Omental fat pad (tissue), 4 donors: ENCODE data around the gene NFATC4. TPM values are rescaled to one million over a fixed set of nuclear protein-coding genes. Genes with fewer than 3 reads are reported as not detected.

ENCODE experiments used
- ATAC-seq: fragments of 150-250 bp; one replicate; pipeline ENCODE4 v1.9.1; 2016; ENCODE audit warnings: mild to moderate bottlenecking, moderate library complexity; ENCODE audit not compliant: low FRiP score
- DNase-seq: peaks from one replicate; pipeline ENCODE4 v3.0.0-alpha.2; 2019; ENCODE audit warnings: low spot score
- total RNA-seq, 4 donors: library from RNA; depleted of rRNA; stranded (reverse); fragments of >200 nt; gene quantifications; one replicate each; pipeline ENCODE4 v1.1.0, GENCODE V29; 2016
- TF ChIP-seq, protein P1 (sequence below), 3 donors: fragments of 450-650 bp; IDR thresholded peaks; one replicate each; pipeline ENCODE4 v1.5.1; 2016 to 2017; ENCODE audit warnings: antibody characterized with exemption in 3 of 3, mild to moderate bottlenecking in 3 of 3, moderate library complexity in 2 of 3

The NFATC4 gene
- total RNA-seq, 4 donors from 2014 or later = 9.2 to 53.3 (median 23.3) TPM

DNA sequence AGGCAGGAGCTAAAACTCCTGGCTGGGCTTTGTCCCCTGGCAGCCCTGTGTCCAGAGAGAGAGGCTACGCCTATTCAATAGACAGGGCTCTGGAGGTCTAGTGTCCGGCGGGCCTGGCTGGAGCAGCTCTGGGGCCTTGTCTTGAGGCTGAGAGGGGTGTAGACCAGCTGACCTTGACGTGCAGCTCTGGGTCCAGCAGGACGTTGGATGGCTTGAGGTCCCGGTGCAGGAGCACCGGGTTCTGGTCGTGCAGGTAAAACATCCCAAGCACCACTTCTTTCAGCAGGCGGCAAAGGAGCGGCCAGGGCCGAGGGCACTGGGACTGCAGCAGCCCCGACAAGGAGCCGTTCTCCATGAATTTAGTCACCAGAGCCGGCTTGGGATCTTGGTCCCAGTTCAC lies 29.1 kb upstream of the NFATC4 start:
- DNase-seq (no peak), ATAC-seq (no peak)
- TF ChIP-seq, protein P1, sequence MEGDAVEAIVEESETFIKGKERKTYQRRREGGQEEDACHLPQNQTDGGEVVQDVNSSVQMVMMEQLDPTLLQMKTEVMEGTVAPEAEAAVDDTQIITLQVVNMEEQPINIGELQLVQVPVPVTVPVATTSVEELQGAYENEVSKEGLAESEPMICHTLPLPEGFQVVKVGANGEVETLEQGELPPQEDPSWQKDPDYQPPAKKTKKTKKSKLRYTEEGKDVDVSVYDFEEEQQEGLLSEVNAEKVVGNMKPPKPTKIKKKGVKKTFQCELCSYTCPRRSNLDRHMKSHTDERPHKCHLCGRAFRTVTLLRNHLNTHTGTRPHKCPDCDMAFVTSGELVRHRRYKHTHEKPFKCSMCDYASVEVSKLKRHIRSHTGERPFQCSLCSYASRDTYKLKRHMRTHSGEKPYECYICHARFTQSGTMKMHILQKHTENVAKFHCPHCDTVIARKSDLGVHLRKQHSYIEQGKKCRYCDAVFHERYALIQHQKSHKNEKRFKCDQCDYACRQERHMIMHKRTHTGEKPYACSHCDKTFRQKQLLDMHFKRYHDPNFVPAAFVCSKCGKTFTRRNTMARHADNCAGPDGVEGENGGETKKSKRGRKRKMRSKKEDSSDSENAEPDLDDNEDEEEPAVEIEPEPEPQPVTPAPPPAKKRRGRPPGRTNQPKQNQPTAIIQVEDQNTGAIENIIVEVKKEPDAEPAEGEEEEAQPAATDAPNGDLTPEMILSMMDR (IDR thresholded peaks at IDR 0.05) = no peak

DNA sequence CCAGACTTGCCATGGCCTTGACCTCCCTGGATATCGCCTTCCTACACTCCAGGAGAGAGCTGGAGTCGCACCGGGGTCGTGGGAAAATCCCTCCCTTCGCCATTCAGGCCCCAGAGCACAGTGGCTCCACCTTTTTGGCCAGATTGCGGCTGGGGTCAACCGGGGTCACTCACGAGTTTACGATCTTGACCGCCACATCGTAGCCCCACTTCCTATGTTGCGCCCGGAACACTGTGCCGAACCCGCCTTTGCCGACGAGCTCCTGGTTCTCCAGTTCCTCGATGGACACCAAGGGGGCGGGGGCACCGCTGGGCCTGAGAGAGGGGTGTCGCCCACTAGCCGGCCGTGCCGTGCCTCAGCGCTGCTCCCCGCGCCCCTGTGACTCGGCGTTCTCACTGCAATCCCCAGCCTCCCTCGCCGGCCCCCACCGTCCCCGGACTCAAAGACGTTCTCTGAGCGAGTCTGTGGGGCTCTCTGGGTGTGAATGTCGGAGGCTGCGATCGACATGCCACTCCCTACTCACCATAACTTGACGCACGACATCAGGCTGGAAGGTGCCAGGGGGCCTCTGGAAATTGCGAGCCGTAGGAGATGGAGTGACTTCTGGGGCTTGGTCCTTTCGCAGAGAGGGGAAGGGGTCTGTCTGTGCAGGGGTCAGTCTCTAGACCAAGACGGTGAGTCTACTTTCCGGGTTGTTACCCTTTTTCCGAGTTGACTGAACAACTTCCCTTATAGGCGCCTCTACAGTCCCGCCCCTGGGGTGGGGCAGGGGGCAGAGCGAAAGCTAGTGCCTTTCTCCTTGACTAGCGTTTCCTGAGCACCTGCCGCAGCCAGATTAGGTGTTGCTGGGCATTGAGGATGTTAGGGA lies 28.5 kb upstream of the NFATC4 start, which contains the start of gene RIPK3:
Gene RIPK3, minus strand, starts transcription at position 708 of the 868 bp plus-strand sequence. Its CDS starts 165 bp downstream, at position 543.
- TF ChIP-seq, protein P1 (IDR thresholded peaks at IDR 0.05) = no peak
- ATAC-seq (peak; percentile 57), DNase-seq (no peak)

DNA sequence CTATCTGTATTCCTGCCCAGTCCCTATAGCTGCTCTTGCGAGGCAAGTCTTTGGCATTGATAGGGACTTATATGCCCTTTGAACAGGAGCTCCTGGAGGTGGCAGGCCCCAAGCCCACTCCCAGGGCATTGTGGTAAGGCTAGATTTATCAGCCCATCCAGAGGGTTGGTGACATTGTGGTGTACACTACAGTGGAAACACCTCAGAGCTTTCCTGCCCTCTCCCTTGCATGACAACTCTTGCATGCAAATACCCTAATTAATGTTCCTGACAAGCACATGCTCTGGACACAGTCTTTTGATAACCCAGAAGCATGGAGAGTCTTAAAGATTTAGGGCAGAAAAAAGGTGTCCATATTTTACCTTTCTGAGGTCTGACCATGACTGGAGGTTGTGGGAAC lies 27.4 kb upstream of the NFATC4 start:
- ATAC-seq (no peak), DNase-seq (no peak)
- TF ChIP-seq, protein P1 (IDR thresholded peaks at IDR 0.05) = no peak

DNA sequence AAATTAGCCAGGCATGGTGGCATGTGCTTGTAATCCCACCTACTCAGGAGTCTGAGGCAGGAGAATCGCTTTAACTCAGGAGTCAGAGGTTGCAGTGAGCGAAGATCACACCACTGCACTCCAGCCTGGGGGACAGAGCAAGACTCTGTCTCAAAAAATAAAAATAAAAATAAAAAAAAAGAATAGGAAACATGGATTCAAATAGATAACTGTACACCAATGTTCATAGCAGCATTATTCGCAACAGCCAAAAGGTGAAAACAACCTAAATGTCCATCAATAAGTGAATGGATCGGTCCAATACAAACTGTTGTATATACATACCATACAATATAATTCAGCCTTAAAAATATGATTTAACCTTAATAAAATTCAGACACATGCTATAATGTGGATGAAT lies 25.1 kb upstream of the NFATC4 start:
- TF ChIP-seq, protein P1 (IDR thresholded peaks at IDR 0.05) = no peak
- DNase-seq = no peak
- no peak for ATAC-seq

DNA sequence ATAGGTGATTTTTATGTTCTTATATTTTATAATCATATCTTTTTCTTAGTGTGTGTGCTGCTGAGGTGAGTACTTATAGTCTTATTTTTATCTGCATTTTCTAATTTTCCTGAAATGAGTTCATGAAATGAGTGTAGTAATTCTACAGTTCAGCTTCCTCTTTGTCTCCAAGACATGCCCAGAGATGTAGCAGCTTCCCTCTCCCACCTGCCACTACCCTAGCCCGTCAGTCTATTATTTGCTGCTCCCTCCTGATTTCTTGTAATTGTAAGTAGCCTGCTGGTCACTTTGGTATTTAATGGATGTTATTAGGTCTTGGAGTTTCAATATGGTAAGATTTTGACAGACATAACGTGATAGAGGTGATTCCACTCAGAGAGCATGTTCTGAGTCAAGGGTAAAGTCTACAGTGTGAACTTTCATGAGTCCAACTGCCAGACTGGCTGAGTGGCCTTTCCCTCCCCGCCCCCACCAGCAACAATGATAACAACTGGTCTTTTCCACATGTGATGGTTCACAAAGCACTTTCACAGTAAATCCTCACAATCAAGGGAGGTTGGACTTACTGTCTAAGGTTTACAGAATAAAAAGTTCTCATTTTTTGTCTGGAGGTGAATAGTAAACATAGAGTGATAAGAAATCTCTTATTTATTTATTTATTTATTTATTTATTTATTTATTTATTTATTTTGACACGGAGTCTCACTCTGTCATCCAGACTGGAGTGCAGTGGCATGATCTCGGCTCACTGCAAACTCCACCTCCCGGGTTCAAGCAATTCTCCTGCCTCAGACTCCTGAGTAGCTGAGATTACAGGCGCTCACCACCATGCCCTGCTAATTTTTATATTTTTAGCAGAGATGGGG lies 24.0 kb upstream of the NFATC4 start:
- no peak for DNase-seq
- ATAC-seq = no peak
- TF ChIP-seq, protein P1 (IDR thresholded peaks at IDR 0.05) = no peak

DNA sequence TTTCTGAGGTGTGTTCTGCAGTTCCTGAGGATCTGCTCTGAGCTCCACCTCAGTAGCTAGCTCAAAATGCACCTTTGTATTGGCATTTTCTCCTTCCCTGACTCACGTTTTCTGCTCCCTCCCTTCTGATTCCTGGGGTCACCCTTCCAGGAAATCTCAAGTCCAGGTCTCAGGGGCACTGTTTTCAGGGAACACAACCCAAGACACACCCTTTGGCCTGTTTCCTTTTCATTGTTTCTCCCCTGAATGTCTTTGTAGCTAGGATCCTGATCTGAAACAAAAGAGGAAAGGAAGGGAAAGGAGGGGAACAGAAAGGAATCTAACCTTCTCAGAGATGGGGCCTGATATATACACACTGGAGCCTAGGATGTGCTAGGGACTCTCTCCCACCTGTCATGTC lies 20.9 kb upstream of the NFATC4 start:
- TF ChIP-seq, protein P1 (IDR thresholded peaks at IDR 0.05) = no peak
- ATAC-seq = no peak
- DNase-seq = no peak
